Bone marrow (tissue), 2 donors: ENCODE measurements around the gene CREBRF.
"Not testable (repeated sequence)": the region's sequence is repeated elsewhere in the genome, so short reads cannot be mapped to it uniquely, and the experiment has no call there.

Source experiments
- DNase-seq, 2 donors: peaks; one replicate each; lab custom pipeline; 2025; lab: John Stamatoyannopoulos, UW

Gene CREBRF

DNA sequence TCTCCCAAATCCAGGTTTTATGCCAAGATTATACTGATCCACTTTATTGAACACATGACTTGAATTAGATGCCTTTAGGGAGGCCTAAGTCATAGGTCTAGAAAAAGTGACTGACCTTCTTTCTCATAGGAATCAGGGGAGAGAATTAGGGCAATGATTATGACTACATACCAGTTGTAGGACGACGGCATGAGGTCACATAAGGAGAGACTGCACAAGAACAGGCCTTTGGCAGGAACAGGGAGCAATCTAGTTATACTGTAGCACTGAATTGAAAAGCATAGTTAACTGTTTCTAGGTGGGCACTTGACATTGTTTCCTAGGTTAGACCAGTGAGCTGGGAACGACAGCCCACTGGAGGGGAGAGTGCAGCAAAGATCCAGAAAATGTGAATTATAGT lies 22.7 kb downstream of the CREBRF start:
- DNase-seq, result no peak

DNA sequence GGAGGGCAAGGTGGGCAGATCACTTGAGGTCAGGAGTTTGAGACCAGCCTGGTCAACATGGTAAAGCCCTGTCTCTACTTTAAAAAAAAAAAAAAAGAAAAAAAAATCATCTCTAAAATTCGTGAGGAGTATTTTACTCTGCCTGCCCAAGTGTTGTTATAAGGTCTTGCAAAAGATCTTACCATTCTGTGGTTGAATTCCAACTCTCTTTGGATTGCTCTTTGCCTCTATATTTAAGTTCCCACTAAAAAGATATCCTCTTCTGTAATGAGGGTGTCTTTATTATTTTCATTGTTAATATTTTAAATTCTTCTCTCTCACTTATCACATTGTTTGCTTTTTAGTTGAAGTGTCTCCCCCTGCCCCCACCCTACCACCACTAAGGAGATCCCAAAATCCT lies 33.4 kb downstream of the CREBRF start:
- no peak for DNase-seq

DNA sequence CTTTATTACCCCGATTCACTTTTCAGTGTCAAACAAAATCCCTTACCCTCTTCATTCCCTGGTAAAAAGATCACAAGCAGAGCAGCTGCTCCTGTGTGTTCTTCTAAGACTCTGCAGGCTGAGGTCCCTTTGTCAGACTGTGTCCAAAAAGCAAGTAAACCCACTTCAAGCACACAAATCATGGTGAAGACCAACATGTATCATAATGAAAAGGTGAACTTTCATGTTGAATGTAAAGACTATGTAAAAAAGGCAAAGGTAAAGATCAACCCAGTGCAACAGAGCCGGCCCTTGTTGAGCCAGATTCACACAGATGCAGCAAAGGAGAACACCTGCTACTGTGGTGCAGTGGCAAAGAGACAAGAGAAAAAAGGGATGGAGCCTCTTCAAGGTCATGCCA lies 34.5 kb downstream of the CREBRF start:
- no peak for DNase-seq

GRCh38 chr5:173091981-173092380 lies 35.8 kb downstream of the CREBRF start:
- no peak for DNase-seq

DNA sequence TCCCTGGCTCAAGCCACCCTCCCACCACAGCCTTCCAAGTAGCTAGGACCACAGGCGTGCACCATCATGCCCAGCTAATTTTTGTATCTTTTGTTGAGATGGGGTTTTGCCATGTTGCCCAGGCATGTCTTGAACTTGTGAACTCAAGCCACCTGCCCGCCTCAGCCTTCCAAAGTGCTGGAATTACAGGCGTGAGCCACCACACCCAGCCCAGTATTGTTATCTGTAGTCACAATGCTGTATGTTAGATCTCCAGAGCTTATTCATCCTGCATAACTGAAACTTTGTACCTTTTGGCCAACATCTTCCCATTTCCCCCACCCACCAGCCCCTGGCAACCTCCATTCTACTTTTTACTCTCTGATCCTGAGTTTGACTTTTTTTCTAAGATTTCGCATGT lies 37.5 kb downstream of the CREBRF start:
- no peak for DNase-seq

GRCh38 chr5:173094012-173094661 lies 38.0 kb downstream of the CREBRF start:
- DNase-seq, result no peak

DNA sequence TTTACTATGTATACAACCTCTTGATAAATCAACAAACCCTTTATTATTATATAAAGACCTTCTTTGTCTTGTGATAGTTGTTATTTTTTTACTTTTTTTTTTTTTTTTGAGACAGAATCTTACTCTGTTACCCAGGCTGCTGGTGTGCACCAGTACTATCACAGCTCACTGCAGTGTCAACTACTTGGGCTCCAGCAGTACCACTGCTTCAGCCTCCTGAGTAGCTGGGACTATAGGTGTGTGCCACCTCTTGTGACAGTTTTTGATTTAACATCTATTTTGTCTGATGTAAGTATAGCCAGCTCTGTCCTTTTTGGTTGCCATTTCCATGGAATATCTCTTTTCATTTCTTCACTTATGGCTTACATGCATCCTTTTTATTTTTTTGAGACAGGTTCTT lies 42.6 kb downstream of the CREBRF start:
- DNase-seq, result no peak

GRCh38 chr5:173099461-173099860 lies 43.3 kb downstream of the CREBRF start:
- DNase-seq, result no peak

- DNase-seq, result no peak
Measured at GRCh38 chr5:173101245-173101644, 45.1 kb downstream of the CREBRF start.

DNA sequence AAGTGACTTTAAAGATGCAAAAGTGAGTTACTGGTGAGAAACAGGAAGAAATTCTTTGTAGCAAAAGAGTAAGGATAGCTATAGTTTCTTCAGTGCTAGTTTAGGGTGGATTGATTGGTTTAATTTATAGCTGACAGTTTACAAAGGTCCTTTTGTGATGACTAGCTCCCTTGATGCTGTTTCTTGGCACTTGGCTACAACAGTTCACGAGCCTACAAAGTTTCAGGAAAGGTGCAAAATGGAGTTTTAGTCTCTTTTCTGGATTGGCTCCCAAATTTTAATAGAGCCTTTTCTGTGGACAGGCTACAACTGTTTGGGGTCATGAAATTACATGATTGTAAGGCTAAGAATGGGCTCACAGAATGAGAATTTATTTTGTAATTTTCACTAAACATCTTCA lies 47.3 kb downstream of the CREBRF start:
- DNase-seq, result no peak

GRCh38 chr5:173108914-173109313 lies 52.8 kb downstream of the CREBRF start:
- no peak for DNase-seq

DNA sequence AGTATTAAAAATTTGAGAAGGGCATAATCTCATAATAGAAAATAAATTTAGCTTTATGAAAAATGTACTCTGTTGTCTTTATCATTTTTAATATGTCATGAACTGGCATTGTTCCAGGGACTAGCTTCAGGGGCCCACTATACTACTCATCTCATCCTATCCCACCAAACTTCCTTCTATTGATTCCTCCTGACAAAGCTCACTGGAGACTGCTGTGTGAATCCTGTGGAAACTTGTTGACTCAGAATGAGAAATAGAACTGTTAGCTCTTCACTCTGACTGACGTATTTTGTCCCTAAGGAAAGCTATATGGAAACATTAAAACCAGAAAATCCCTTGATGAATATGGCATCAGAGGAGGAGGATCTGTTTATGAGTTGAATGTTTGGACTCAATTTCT lies 58.4 kb downstream of the CREBRF start:
- DNase-seq, result no peak

DNA sequence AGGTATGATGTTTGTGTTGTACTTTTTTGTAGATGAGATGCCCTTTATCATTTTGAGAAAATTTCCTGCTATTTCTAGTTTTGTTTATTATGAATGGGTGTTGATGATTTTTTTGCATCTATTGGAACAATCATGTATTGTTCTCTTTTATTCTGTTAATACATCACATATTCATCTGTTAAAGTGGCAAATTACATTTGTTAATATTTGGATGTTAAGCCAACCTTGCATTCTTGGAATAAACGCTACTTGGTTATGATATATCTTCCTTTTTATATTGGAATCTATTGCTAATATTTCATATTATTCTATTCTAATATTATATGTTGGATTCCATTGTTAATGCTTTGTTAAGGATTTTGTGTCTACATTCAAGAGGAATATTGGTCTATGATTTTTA lies 63.6 kb downstream of the CREBRF start:
- no peak for DNase-seq

DNA sequence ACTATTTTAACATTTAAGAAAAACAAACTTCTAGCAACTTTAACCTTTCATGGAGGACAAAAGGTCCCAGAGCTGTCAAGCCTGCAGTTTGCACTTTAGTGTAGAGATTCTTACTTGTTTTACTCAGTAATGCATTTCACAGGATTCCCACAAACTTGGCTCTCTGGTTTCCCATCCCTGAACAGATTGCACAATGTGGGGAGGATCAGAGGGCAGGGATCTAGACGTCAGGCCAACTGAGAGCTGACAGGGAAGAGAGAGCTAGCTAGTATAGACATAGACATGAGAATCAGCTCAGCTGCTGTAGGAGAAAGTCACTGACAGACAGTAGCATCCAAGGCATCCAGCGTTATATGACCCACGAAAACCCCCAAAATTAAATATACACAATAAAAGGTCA lies 67.3 kb downstream of the CREBRF start:
- DNase-seq, result no peak

DNA sequence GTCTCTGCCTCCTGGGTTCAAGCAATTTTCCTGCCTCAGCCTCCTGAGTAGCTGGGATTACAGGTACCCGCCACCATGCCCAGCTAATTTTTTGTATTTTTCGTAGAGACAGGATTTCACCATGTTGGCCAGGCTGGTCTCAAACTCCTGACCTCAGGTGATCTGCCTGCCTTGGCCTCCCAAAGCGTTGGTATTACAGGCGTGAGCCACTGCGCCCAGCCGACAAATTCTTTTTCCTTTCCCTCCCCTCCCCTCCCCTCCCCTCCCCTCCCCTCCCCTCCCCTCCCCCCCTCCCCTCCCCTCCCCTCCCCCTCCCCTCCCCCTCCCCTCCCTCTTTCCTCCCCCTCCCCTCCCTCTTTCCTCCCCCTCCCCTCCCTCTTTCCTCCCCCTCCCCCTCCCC lies 76.0 kb downstream of the CREBRF start:
- not testable (repeated sequence) for DNase-seq

- DNase-seq, result no peak
Measured at GRCh38 chr5:173138707-173139106, 82.6 kb downstream of the CREBRF start.

- DNase-seq, result no peak
Measured at GRCh38 chr5:173139631-173140030, 83.5 kb downstream of the CREBRF start.

DNA sequence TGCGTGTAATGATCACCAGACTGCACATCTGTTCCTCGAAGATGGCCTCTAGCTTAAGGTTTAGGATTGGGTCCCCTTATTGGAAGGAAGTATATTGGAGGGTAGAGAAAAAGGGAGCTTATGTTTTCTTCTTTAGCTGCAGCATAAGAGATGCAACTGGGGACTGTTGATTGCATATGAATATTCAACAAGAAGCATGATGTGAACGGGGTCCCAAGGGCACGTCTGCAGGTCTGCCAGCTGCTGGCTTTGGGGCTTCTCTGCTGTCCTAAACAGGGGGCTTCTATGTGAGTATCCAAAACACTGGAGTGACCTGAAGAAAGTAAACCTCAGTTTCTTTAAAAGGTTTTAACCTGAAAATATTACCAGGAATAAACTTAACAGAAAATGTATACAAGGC lies 84.6 kb downstream of the CREBRF start:
- no peak for DNase-seq

- no peak for DNase-seq
Measured at GRCh38 chr5:173143567-173143966, 87.4 kb downstream of the CREBRF start.

- peak; percentile 84 to 89 for DNase-seq
Measured at GRCh38 chr5:173144200-173145176, 88.3 kb downstream of the CREBRF start, which contains the start of gene BNIP1. Gene BNIP1 (plus strand): TSS chr5:173144531. CDS start chr5:173144546, 15 bp downstream.

GRCh38 chr5:173148354-173148753 lies 92.2 kb downstream of the CREBRF start:
- no peak for DNase-seq

DNA sequence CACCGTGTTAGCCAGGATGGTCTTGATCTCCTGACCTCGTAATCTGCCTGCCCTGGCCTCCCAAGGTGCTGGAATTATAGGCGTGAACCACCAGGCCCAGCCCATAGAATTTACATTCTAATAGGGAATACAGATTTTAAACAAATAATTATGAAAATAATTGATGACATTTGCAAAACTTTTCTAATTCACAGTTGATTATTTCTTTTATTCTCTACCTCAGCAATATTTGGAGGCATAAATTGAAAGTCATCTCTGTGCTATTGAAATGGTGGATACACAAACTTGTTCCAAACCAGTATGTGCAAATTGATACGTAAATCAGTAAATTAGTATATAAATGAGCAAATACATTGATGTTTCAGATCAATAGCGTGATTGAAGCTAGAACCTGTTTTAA lies 96.4 kb downstream of the CREBRF start:
- no peak for DNase-seq

DNA sequence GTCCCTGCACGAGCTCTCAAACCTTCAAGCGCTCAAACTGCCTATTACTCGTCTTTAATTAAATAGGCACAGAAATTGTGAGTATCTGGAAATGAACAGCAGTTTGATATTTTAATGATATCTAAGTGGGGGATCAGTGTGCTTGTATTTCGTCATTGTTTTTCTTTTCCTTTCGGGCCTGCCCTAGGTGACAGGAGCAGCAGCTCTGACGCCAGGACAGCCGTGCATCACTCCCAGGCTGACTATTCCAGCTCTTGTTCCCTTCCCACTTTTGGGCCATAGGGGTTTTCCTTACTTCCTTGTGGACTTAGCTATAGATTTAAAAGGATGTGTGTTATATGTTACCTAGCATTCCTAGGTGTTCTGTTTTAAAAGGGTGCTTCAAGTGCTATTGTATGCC lies 97.7 kb downstream of the CREBRF start:
- no peak for DNase-seq
